Ramos (cell line): ENCODE measurements around the gene PARN.

ENCODE experiments used
- in situ Hi-C: fragments of 300-500 bp; cut with MboI; formaldehyde crosslinking; loops from one replicate; pipeline ENCODE4 v1.14.3; 2022; ENCODE audit warnings: low sequenced_read_pairs; ENCODE audit not compliant: unreplicated experiment

The PARN gene

DNA sequence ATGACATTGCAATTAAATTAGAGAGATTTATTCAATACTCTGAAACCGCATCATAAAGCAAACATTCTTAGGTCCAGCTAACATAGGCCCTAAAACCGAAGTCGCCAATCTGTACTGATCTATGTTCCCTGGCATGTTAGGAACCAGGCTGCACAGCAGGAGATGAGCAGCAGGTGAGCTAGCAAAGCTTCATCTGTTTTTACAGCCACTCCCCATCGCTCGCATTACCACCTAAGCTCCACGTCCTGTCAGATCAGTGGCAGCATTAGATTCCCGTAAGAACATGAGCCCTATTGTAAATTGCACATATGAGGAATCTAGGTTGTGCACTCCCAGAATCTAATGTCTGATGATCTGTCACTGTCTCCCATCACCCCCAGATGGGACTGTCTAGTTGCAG, 91.5 kb downstream of the PARN start:
- in situ Hi-C loops = loop anchor here (25.0 kb wide), 1 partner anchor 601 kb away; no protein-coding TSS in a partner anchor

- in situ Hi-C loops = loop anchor here (25.0 kb wide), 1 partner anchor 594 kb away; no protein-coding TSS in a partner anchor
These were observed 98.4 kb downstream of the PARN start for GRCh38 chr16:14531613-14532012.

GRCh38 chr16:14531101-14531500, 99.0 kb downstream of the PARN start:
- in situ Hi-C loops = loop anchor here (25.0 kb wide), 1 partner anchor 594 kb away; no protein-coding TSS in a partner anchor

DNA sequence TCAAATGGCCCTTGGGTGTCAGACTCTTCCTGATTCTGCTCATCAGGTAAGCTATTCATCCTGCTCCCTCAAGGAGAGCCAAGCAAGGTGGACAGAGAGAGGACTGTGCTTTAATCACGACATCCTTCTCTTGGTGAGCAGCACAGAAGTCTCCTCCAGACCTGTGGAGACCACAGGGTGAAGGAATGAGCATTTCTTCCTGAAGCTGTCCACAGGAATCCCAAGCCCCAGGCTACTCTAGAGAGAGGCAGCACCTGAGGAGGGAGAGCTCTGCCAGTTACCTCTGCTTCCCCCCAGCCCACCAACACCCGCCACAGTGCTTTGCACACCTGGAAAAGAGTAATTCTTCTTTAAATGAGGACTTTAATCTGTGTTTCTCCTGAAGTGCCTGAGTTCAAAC, 100.0 kb downstream of the PARN start:
- in situ Hi-C loops = loop anchor here (25.0 kb wide), 1 partner anchor 593 kb away; no protein-coding TSS in a partner anchor

DNA sequence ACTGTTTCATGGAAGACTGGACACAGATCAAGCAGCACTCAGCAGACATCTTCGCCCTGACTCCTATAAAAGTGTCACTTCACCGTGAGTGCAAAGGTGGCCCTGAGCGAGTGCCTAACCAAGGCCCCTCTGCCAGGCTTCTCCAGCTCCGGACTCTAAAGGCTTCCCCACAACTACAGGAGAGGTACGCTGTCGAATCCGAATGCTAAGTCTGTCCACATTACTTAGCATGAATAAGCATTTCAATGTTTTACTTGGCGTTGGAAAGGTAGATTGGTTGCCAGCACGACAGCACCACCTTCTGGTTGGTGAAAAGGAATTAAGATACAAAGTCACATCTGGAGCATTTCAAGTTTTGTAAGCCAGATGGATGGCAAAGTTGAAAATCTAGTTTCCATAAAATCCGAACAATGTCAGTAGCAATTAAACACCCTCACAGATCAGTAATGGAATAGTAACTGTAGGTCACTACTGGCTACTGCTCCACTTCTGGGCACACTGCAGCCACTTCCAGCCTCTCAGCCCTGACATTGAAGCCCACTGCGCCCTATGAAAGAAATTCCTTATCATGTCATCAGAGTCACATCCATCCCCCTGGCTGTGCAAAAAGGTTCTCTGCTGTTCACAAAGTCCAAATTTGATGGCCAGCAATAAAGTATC, 100.9 kb downstream of the PARN start:
- in situ Hi-C loops = loop anchor here (10.0 to 25.0 kb wide), 2 partner anchors 234 to 592 kb away; no protein-coding TSS in a partner anchor

- in situ Hi-C loops = loop anchor here (10.0 to 25.0 kb wide), 2 partner anchors 234 to 591 kb away; no protein-coding TSS in a partner anchor
These were observed 101.8 kb downstream of the PARN start for GRCh38 chr16:14528306-14528705.

DNA sequence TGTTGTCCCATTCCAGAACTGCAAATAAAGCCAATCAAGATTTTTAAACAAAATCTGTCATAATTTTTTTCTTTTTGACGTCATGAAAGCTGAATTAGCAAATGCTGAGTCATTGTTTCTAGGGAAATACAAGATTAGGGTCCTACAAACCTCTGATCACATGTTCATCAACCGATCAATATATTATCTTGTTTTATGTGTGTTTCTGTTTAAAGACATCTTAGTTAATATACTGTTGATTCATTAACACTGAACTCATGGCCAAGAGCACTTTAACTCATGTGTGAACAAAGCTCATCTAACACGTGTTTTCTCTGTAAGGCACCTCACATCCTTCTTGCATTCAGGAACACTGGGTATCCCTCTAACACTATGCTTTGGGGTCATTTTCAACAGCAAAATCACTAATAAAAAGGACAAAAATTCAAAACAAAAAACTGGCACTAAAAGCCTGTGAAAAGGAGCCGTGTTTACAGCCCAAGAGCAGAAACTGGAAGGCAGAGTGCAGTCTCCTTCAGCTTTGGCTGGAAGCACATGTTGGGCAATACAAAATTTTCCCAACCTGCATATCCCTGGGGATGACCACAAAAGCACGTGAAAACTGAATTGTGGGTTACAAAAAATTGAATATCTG, 102.5 kb downstream of the PARN start:
- in situ Hi-C loops = loop anchor here (10.0 to 25.0 kb wide), 2 partner anchors 233 to 590 kb away; no protein-coding TSS in a partner anchor

- in situ Hi-C loops = loop anchor here (10.0 to 25.0 kb wide), 2 partner anchors 231 to 588 kb away; no protein-coding TSS in a partner anchor
These were observed 104.5 kb downstream of the PARN start for GRCh38 chr16:14525596-14525995.

DNA sequence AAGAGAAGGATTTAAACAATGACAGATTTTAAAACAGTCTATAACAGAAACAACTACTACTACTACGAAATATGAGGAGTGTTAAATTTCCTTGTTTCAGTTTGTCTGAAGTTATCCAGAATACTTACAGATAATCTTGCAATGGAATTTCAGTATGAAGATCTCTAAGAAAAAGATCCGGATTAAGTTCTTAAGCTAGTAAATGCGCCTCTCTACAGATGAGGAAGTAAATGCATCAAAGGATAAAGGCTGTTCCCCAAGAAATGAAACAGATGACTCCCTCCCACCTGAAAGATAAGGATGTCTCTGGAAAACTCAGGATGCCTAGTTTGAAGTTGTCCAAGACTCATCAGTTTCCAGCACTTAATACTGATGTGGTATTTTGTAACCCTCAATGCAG, 105.1 kb downstream of the PARN start:
- in situ Hi-C loops = loop anchor here (10.0 to 25.0 kb wide), 2 partner anchors 230 to 588 kb away; no protein-coding TSS in a partner anchor

- in situ Hi-C loops = loop anchor here (10.0 kb wide), 1 partner anchor 229 kb away; no protein-coding TSS in a partner anchor
These were observed 106.4 kb downstream of the PARN start for GRCh38 chr16:14523632-14524031.

DNA sequence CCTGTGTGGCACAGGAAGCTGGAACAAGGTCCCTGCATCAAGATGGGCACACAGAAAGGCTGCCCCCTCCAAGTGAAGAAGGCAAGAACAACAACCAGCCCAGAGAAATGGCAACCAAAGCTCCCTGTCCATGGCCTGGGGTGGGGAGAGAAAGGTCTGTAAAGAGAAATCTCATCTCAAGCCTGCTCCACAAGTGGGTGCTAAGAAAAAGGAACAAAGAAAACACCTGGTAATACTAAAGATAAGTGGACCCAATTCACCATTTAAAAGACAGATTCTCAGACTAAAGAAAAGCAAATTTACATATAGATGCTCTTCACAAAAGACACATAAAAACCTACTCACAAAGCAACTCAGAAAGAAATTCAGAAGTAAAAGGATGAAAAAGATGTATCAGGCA, 107.4 kb downstream of the PARN start:
- in situ Hi-C loops = loop anchor here (10.0 kb wide), 1 partner anchor 228 kb away; no protein-coding TSS in a partner anchor

- in situ Hi-C loops = loop anchor here (10.0 kb wide), 1 partner anchor 226 kb away; no protein-coding TSS in a partner anchor
These were observed 109.3 kb downstream of the PARN start for GRCh38 chr16:14520753-14521152.

GRCh38 chr16:14514967-14515366, 115.1 kb downstream of the PARN start:
- in situ Hi-C loops = no loop called here

DNA sequence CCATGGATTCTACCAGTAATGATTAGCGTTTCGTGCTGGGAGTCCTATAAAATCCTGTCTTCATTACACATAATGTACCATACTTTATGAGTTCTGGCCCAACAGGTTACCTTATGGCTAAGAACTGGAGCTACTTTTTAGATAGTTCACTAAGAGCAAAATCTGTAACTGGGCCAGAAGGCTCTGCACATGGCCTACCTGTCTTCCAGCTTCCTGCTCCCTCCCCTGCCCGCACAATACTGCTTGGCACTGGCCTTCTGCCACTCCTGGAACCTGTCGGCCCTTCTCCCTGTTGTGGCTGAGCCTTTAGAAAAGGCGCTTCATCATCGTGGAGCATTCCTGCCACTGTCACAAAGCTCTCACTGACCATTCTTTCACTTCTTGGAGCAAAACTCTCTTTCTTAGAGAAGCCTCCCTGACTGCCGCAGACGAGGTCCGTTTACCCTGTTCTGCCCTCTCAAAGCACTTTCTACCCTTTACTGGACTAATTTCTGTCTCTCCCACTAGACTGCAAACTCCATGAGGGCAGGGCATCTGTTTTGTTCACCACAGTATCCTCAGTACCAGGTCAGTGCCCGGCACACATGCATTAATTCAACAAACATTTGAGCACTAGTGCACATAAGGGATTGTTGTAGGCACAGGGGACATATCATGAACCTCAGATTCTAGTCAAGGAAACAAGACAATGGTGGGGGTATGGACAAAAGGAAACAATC, 116.5 kb downstream of the PARN start:
- in situ Hi-C loops = no loop called here

DNA sequence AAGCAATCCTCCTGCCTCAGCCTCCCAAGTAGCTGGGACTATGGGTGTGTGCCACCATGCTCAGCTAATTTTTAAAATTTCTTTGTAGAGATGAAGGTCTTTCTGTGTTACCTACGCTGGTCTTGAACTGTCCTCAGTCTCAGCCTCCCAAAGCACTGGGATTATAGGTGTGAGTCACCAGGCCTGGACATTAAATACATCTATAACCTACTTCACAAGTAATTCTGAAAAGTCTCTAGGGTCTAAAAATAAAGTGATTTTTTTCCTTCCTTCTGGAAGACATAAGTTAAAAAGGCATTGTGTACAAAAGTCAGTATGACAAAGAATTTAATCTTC, 118.3 kb downstream of the PARN start:
- in situ Hi-C loops = no loop called here

DNA sequence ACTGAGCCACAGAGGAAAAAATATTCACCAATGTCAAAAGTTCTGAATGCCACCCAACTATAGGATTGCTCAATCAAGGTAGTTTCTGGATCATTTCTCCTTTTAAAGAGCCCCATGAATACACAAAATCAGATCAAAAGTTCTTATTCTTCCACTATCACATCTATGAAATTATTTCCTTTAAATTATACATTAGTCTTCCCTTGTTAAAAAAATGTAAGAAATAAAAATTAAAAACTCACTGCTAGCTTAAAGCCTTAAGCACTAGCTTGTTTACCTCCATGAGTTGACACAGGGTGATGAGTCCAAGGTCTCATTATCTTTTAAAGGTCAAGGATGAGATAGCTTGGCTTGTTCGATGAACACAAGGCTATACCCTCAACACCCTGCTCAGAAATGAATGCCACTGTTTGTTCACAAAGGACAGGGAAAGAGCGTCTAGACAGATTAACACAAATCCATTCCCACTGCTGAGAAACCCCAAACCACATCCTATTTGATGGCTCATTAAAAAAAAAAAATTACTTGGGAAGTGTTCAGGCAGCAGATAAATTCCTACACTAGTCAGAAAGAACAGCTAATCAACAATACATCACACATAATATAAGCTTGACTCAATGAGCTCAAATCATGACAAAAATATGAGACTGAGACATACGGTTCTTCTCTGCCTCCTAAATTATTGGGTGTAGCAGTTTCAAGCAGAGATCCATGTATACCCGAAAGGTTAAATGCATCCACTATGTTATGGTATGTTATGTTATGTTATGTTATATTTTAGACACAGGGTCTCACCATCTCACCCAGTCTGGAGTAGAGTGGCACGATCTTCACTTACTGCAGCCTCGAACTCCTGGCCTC, 118.9 kb downstream of the PARN start:
- in situ Hi-C loops = no loop called here

DNA sequence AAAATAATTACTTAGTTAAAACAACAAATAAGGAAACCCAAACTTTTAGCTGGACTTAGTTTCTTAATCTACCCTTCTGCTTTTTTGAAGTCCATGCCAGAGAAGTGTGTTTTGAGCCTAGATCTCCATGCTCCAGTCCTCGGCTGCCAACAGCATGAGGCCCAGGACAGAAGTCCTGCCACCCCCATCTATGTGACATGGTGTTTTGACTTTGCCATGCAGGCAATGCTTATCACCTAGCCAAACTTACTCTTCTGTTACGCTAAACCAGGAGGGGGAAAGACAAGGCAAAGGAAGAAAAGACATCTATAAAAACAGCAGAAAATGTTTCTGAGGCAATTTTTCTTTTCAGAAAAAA, 119.5 kb downstream of the PARN start:
- in situ Hi-C loops = no loop called here

GRCh38 chr16:14509675-14510132, 120.4 kb downstream of the PARN start:
- in situ Hi-C loops = no loop called here

DNA sequence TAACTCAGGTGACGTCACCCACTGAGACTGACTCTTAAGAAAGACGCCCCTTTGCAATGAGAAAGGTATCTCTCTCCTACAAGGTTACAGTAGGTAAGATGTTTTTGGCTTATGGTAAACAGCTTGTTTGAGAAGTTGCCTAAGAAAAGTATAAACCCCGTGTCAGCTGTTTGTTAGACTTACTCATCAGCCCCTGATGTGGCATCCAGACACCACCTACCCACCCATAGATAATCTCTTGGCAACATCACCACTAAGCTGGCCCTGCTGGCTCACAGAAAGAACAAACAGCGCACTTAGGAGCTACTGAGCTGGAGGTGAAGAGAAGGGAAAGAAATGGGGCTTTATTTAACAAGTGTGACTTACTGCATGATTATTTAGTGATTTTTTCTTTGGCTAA, 121.0 kb downstream of the PARN start:
- in situ Hi-C loops = no loop called here

DNA sequence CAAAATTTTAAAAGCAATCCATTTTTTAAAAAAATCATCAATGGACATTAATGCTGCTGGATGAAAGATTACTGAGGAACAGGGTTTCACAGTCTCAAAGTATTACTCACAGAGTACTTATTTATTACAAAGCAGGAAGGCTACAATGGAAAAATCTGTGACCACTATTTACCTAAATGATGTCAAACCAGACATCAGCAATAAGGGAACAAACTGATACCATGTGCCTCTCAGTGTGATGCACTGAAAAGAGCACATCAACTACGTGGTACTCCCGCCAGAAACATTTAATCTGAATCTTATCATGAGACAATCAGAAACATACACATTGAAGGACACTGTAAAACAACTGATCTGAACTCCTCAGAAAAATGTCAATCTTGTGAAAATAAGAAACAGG, 124.2 kb downstream of the PARN start:
- in situ Hi-C loops = no loop called here
